Osteoblast (primary cell): ENCODE results near the gene ANTXR2. TPM values are rescaled to one million over a fixed set of nuclear protein-coding genes. Genes with fewer than 3 reads are reported as not detected.
A peak's percentile ranks its signal among the peaks of the same experiment; 100 is the strongest.

Experiments
- DNase-seq: peaks from one replicate; pipeline ENCODE4 v3.0.0; 2011; ENCODE audit warnings: low spot score, mixed read lengths; ENCODE audit not compliant: insufficient read length; ENCODE audit errors: missing footprints
- H2AFZ ChIP-seq: 2 replicates; pipeline ENCODE4 v1.6.0; 2011; ENCODE audit warnings: mild to moderate bottlenecking, low read length
- H3K27ac ChIP-seq: 2 replicates; pipeline ENCODE4 v1.5.1; 2011; ENCODE audit warnings: mild to moderate bottlenecking, low read depth, low read length, moderate library complexity
- H3K27me3 ChIP-seq: 2 replicates; pipeline ENCODE4 v1.6.0; 2012; ENCODE audit warnings: mild to moderate bottlenecking, control low read depth, inconsistent platforms, low read length, moderate library complexity; ENCODE audit not compliant: insufficient read depth
- H3K36me3 ChIP-seq: 2 replicates; pipeline ENCODE4 v1.5.1; 2011; ENCODE audit warnings: mild to moderate bottlenecking, low read length, control low read depth, moderate library complexity; ENCODE audit not compliant: insufficient read depth
- H3K4me1 ChIP-seq: 2 replicates; pipeline ENCODE4 v1.5.1; 2011; ENCODE audit warnings: mild to moderate bottlenecking, low read length, control low read depth, moderate library complexity; ENCODE audit not compliant: insufficient read depth
- H3K4me2 ChIP-seq: 2 replicates; pipeline ENCODE4 v1.6.0; 2011; ENCODE audit warnings: mild to moderate bottlenecking, low read length; ENCODE audit not compliant: insufficient read depth
- H3K4me3 ChIP-seq: fragments of 200-600 bp; sonication (generic); 3 replicates; pipeline ENCODE4 v1.5.1; 2012; ENCODE audit warnings: mild to moderate bottlenecking, low read length, inconsistent platforms; ENCODE audit not compliant: insufficient read depth
- H3K79me2 ChIP-seq: 2 replicates; pipeline ENCODE4 v1.6.0; 2012; ENCODE audit warnings: mild to moderate bottlenecking, low read length, control low read depth, inconsistent platforms; ENCODE audit not compliant: insufficient read depth
- H3K9me3 ChIP-seq: 2 replicates; pipeline ENCODE4 v1.5.1; 2011; ENCODE audit warnings: low read depth, low read length, control low read depth
- H4K20me1 ChIP-seq: 2 replicates; pipeline ENCODE4 v1.6.0; 2012; ENCODE audit warnings: mild to moderate bottlenecking, low read length, control low read depth; ENCODE audit not compliant: insufficient read depth
- CTCF ChIP-seq: IDR thresholded peaks from 2 replicates; pipeline ENCODE4 v1.5.1; 2011; ENCODE audit warnings: mild to moderate bottlenecking, low read depth, low read length, moderate library complexity; ENCODE audit errors: extremely low read depth
- total RNA-seq: library from RNA; depleted of rRNA; stranded (reverse); fragments of >200 nt; gene quantifications from 2 replicates; pipeline ENCODE4 v1.2.3, GENCODE V29; 2012

Gene ANTXR2
- total RNA-seq, 1 donor, result 97.4 TPM

GRCh38 chr4:79922011-79922410 is 151.0 kb downstream of the ANTXR2 start:
- Histone ChIP-seq H3K27ac (no peak overlapping the region), H3K4me1 (no peaks in the 10 kb centered on the region), H3K9me3 (no peaks in the 10 kb centered on the region), H3K79me2 (no peaks in the 10 kb centered on the region), H3K4me3 (no peak overlapping the region), H2AFZ (no peak overlapping the region), H3K27me3 (no peaks in the 10 kb centered on the region), H3K36me3 (no peaks in the 10 kb centered on the region), H3K4me2 (no peak overlapping the region), H4K20me1 (no peaks in the 10 kb centered on the region)
- DNase-seq, result no peak
- no peak for TF ChIP-seq CTCF

GRCh38 chr4:79920163-79920853 is 152.7 kb downstream of the ANTXR2 start:
- H3K79me2 ChIP-seq, result no peaks in the 10 kb centered on the region
- no peak overlapping the region for H3K4me2 ChIP-seq
- no peak overlapping the region for H3K4me3 ChIP-seq
- no peak overlapping the region for H3K27ac ChIP-seq
- H3K9me3 ChIP-seq, result no peaks in the 10 kb centered on the region
- H3K4me1 ChIP-seq, result no peaks in the 10 kb centered on the region
- H4K20me1 ChIP-seq, result no peaks in the 10 kb centered on the region
- TF ChIP-seq CTCF, result no peak
- H3K27me3 ChIP-seq, result no peaks in the 10 kb centered on the region
- DNase-seq, result no peak
- H3K36me3 ChIP-seq, result no peaks in the 10 kb centered on the region
- no peak overlapping the region for H2AFZ ChIP-seq

- no peak overlapping the region for H3K27ac ChIP-seq
- H3K4me3 ChIP-seq, result no peak overlapping the region
- no peak overlapping the region for H3K4me2 ChIP-seq
- no peaks in the 10 kb centered on the region for H3K36me3 ChIP-seq
- H4K20me1 ChIP-seq, result no peaks in the 10 kb centered on the region
- no peak for TF ChIP-seq CTCF
- H3K27me3 ChIP-seq, result no peaks in the 10 kb centered on the region
- H3K4me1 ChIP-seq, result peaks cover 8% of the 10 kb centered on the region
- no peak for DNase-seq
- no peak overlapping the region for H2AFZ ChIP-seq
- H3K79me2 ChIP-seq, result no peaks in the 10 kb centered on the region
- H3K9me3 ChIP-seq, result no peaks in the 10 kb centered on the region
Observed at GRCh38 chr4:79918292-79918691, 154.7 kb downstream of the ANTXR2 start.

- Histone ChIP-seq H3K4me3 (no peak overlapping the region), H2AFZ (no peak overlapping the region), H3K4me2 (no peak overlapping the region), H3K79me2 (no peaks in the 10 kb centered on the region), H3K27ac (no peak overlapping the region), H4K20me1 (no peaks in the 10 kb centered on the region), H3K4me1 (peaks cover 9% of the 10 kb centered on the region), H3K36me3 (no peaks in the 10 kb centered on the region), H3K9me3 (no peaks in the 10 kb centered on the region), H3K27me3 (no peaks in the 10 kb centered on the region)
- peak; percentile 84 for TF ChIP-seq CTCF
- peak; percentile 42 for DNase-seq
Observed at GRCh38 chr4:79917246-79917645, 155.8 kb downstream of the ANTXR2 start.
